ENCODE results near the gene NEK2. TPM values are rescaled to one million over a fixed set of nuclear protein-coding genes. Genes with fewer than 3 reads are reported as not detected.

The NEK2 gene
- total and polyA plus RNA-seq, 2 of the 13 experiments (the other 11 are each of a cell fraction or from before 2014, with no cell fraction given), result 10.9 to 40.8 TPM

DNA sequence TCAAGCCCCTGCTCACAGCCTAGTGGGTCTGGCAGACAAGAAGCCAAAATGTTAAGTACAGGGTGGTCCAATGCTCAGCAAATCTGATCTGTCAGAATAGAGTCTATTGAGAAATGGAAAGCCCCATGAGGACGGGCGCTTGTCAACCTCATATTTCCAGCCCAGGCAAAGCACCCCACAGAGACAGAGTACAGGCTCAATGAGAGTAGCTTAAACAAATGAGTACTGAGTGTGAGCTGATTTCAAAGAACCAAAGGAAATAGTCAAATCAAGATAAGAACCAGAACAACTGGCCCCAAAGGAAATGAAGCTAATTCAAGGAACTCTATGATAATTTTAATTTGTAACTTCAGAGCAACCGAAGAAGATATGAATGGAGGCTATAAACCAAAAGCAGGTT is 51.9 kb downstream of the NEK2 start:
- no peak overlapping the region for H3K9ac ChIP-seq (ENCODE audit: insufficient read depth, low read depth, low read length)
- FAIRE-seq (no peak), DNase-seq (ENCODE audit: low spot score) (no peak), ATAC-seq (no peak)
- H3K36me3 ChIP-seq (replicated peaks in 1 of 2; ENCODE audit: control insufficient read depth in 1 of 2, insufficient read depth in 2 of 2, low read length in 2 of 2), result no peaks in the 10 kb centered on the region
- peaks cover 53% of the 10 kb centered on the region for H3K4me1 ChIP-seq (ENCODE audit: insufficient read depth, low read length)
- no TSS peak for BruUV-seq (replicated peaks)
- intact Hi-C loops (cut with micrococcal nuclease; ENCODE audit: unreplicated experiment) (no loop called here), in situ Hi-C loops (cut with HindIII; ENCODE audit: extremely low pct_ligation_motif_present, low pct_unique_long_range_greater_than_20kb) (loop anchor here (5.0 kb wide), 1 partner anchor 46 kb away; the partner anchor contains the start of gene SLC30A1)
- no peak overlapping the region for H2AFZ ChIP-seq (ENCODE audit: low read length)
- ChIA-PET CTCF (ENCODE audit: low intra/inter-chr PET ratio, low total read pairs) (no interaction called here), POLR2A (interaction anchor here (0.8 to 1.4 kb wide), 2 partner anchors 20 to 25 kb away, joined by 3 to 4 read pairs; no protein-coding TSS in a partner anchor)
- H3K79me2 ChIP-seq (ENCODE audit: insufficient read depth, low read length), result no peaks in the 10 kb centered on the region
- no peaks in the 10 kb centered on the region for H4K20me1 ChIP-seq (ENCODE audit: insufficient read depth, low read length)
- no peak overlapping the region for H3K4me2 ChIP-seq (ENCODE audit: low read depth, low read length)
- WGBS (ENCODE audit: low lambda C conversion rate), result 62% methylated on average over 3 of the region's 3 CpGs
- H3K4me3 ChIP-seq (replicated peaks in 1 of 3; ENCODE audit: insufficient read depth in 1 of 3, low read depth in 2 of 3, low read length in 3 of 3), result no peak overlapping the region
- no peak overlapping the region for H3K27ac ChIP-seq (ENCODE audit: extremely low read length, insufficient read depth, low read length)
- no peaks in the 10 kb centered on the region for H3K9me3 ChIP-seq (ENCODE audit: low read length)
- H3K27me3 ChIP-seq (ENCODE audit: control insufficient read depth in 1 of 2, insufficient read depth in 2 of 2, low read length in 2 of 2), result peaks cover 0 to 2% of the 10 kb centered on the region in 2 experiments; a peak in 1 of 5 replicates
- TF ChIP-seq ZNF670 (CRISPR knock-in tag; IDR thresholded peaks at IDR 0.05; ENCODE audit: borderline replicate concordance) (no peak), SATB2 (CRISPR knock-in tag; IDR thresholded peaks at IDR 0.05) (no peak), CBX2 (IDR thresholded peaks at IDR 0.05; ENCODE audit: low read depth, low read length) (no peak), CBX2 (CRISPR knock-in tag; IDR thresholded peaks at IDR 0.05; ENCODE audit: low read depth) (no peak), MXD4 (CRISPR knock-in tag; IDR thresholded peaks at IDR 0.05) (no peak), ATAD3A (CRISPR knock-in tag; IDR thresholded peaks at IDR 0.05) (no peak), KDM6A (CRISPR knock-in tag; IDR thresholded peaks at IDR 0.05; ENCODE audit: low read depth) (no peak), KLF13 (CRISPR knock-in tag; IDR thresholded peaks at IDR 0.05) (no peak), GLI4 (CRISPR knock-in tag; IDR thresholded peaks at IDR 0.05; ENCODE audit: borderline replicate concordance) (no peak), FOXC1 (CRISPR knock-in tag; IDR thresholded peaks at IDR 0.05; ENCODE audit: borderline replicate concordance) (no peak), SMYD3 (CRISPR knock-in tag; IDR thresholded peaks at IDR 0.05) (no peak)
- TF ChIP-seq, protein P1, sequence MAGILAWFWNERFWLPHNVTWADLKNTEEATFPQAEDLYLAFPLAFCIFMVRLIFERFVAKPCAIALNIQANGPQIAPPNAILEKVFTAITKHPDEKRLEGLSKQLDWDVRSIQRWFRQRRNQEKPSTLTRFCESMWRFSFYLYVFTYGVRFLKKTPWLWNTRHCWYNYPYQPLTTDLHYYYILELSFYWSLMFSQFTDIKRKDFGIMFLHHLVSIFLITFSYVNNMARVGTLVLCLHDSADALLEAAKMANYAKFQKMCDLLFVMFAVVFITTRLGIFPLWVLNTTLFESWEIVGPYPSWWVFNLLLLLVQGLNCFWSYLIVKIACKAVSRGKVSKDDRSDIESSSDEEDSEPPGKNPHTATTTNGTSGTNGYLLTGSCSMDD (CRISPR knock-in tag; IDR thresholded peaks at IDR 0.05), result no peak

Measured in HepG2 (cell line).